ENCODE results near the gene SPTBN4. TPM values are rescaled to one million over a fixed set of nuclear protein-coding genes. Genes with fewer than 3 reads are reported as not detected.

The SPTBN4 gene
- total RNA-seq, 1 experiment from 2014 or later, result 0.48 TPM

DNA sequence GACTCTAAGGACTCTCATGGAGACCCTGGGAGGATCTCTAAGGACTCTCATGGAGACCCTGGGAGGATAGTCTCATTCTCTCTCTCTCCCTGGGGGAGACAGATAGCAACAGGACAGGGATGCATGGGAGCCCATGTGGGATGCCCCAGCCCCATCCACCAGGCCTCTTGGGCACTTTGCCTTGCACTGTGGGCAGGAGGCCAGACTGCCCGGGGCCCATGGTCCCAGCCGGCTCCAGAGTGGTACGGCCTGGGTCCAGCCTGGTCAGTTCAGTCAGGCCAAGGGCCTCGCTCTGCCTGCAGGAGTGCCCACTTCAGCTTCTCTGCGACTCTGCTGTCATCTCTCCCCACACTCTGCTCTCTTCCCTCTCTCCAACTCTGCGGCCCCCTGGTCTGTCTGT, 61.3 kb downstream of the SPTBN4 start:
- Histone ChIP-seq H3F3A (ENCODE audit: insufficient read depth, low read depth) (0 out of 2 replicates have a peak, but pooled peaks cover 8% of the 10 kb centered on the region), H4K20me1 (ENCODE audit: insufficient read depth) (no peaks in the 10 kb centered on the region), H3K9me3 (ENCODE audit: insufficient read depth, low read depth) (no peaks in the 10 kb centered on the region), H3K4me2 (no peak overlapping the region), H3K9me2 (ENCODE audit: insufficient read depth) (no peaks in the 10 kb centered on the region), H3K79me2 (ENCODE audit: low read depth) (no peaks in the 10 kb centered on the region), H3K27me3 (ENCODE audit: insufficient read depth, low read depth) (no peaks in the 10 kb centered on the region; the same call in 1 of the 2 replicates), H2AFZ (no peak overlapping the region), H3K4me3 (no peak overlapping the region), H3K4me1 (replicated peaks; ENCODE audit: insufficient read depth) (no peaks in the 10 kb centered on the region), H3K27ac (no peak overlapping the region), H3K36me3 (ENCODE audit: low read depth) (no peaks in the 10 kb centered on the region)
- ChIA-PET CTCF (interaction anchor here (0.6 kb wide), 1 partner anchor 29 kb away, joined by 3 read pairs; no protein-coding TSS in a partner anchor), POLR2A (ENCODE audit: unreplicated experiment) (interaction anchor here (0.7 kb wide), 1 partner anchor 695 kb away, joined by 11 read pairs; no protein-coding TSS in a partner anchor)
- no TSS peak for BruUV-seq (replicated peaks)
- no peak for DNase-seq
- TF ChIP-seq CTCF (conservative IDR thresholded peaks at IDR 0.05), result no peak
- no peak for TF ChIP-seq EZH2 (IDR thresholded peaks at IDR 0.05; ENCODE audit: low read depth)
- intact Hi-C loops (cut with micrococcal nuclease; ENCODE audit: unreplicated experiment), result loop anchor here (10.0 kb wide), 3 partner anchors 103 to 383 kb away; partner anchors contain the start of genes HIPK4 and SERTAD1

- no peaks in the 10 kb centered on the region; the same call in 1 of the 2 replicates for H3K27me3 ChIP-seq (ENCODE audit: insufficient read depth, low read depth)
- ChIA-PET POLR2A (ENCODE audit: unreplicated experiment) (no interaction called here), CTCF (interaction anchor here (0.6 to 0.7 kb wide), 2 partner anchors 88 to 292 kb away, joined by 5 to 13 read pairs; no protein-coding TSS in a partner anchor)
- no peaks in the 10 kb centered on the region for H3K4me1 ChIP-seq (replicated peaks; ENCODE audit: insufficient read depth)
- no peaks in the 10 kb centered on the region for H3K9me3 ChIP-seq (ENCODE audit: insufficient read depth, low read depth)
- intact Hi-C loops (cut with micrococcal nuclease; ENCODE audit: unreplicated experiment), result loop anchor here (10.0 kb wide), 3 partner anchors 104 to 384 kb away; partner anchors contain the start of genes HIPK4 and SERTAD1
- no peaks in the 10 kb centered on the region for H3K9me2 ChIP-seq (ENCODE audit: insufficient read depth)
- H3K79me2 ChIP-seq (ENCODE audit: low read depth), result no peaks in the 10 kb centered on the region
- DNase-seq, result no peak
- no peak for TF ChIP-seq EZH2 (IDR thresholded peaks at IDR 0.05; ENCODE audit: low read depth)
- TF ChIP-seq CTCF (conservative IDR thresholded peaks at IDR 0.05), result no peak
- 0 out of 2 replicates have a peak, but pooled peaks cover 5% of the 10 kb centered on the region for H3F3A ChIP-seq (ENCODE audit: insufficient read depth, low read depth)
- no TSS peak for BruUV-seq (replicated peaks)
- no peaks in the 10 kb centered on the region for H4K20me1 ChIP-seq (ENCODE audit: insufficient read depth)
- no peaks in the 10 kb centered on the region for H3K36me3 ChIP-seq (ENCODE audit: low read depth)
- no peak overlapping the region for H3K4me3 ChIP-seq
- no peak overlapping the region for H3K27ac ChIP-seq
- H3K4me2 ChIP-seq, result peak overlapping the region; percentile 80
- peak overlapping the region; percentile 39; the same call in 1 of the 2 replicates for H2AFZ ChIP-seq
Observed at GRCh38 chr19:40528533-40529092, 61.8 kb downstream of the SPTBN4 start.

DNA sequence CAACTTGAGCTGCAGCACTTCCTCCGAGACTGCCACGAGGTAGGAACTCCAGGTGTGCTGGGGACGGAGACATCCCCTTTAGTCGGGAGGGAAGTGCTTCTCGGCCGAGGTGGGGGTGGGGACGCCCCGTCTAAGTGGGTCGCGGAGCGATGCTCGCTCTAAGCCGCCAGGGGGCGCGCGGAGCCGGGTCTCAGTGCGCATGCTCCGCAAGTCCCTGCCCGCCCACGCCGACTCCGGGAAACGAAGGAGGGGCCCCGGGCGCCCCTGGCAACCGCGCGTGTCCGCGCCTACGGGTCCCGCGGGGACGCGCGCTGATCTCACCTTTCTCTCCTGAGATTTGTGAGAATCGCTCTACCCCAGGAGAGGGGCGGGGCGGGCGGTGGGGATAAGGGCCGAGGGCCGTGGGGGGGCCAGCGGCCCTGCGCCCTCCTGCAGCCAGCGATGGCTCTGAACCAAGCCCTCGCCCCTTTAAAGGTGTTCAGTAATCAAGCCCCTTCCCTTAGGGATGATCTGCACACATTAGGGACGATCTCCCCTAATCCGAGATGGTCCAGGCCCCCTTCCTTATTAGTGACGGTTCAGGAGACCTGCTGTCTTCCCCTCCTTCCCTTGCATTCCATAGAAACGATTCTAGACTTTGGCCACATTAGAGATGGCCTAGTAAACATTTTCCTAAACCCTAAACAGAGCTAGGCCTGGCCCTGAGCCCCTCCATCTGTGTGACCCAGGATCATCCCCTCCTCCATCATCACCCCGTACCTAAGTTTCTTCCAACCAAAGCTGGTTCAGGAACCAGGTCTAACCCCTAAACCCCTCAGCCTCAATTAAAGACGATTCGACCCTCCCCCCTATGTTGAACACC, 62.5 kb downstream of the SPTBN4 start:
- POLR2A ChIA-PET (ENCODE audit: unreplicated experiment), result interaction anchor here (0.7 kb wide), 1 partner anchor 103 kb away, joined by 3 read pairs; no protein-coding TSS in a partner anchor
- Histone ChIP-seq H2AFZ (peak overlapping the region; percentile 86), H4K20me1 (ENCODE audit: insufficient read depth) (no peaks in the 10 kb centered on the region), H3K9me3 (ENCODE audit: insufficient read depth, low read depth) (no peaks in the 10 kb centered on the region), H3K9me2 (ENCODE audit: insufficient read depth) (no peaks in the 10 kb centered on the region), H3K36me3 (ENCODE audit: low read depth) (no peaks in the 10 kb centered on the region), H3K4me3 (peak overlapping the region; percentile 54), H3F3A (ENCODE audit: insufficient read depth, low read depth) (0 out of 2 replicates have a peak, but pooled peaks cover 2% of the 10 kb centered on the region), H3K27me3 (ENCODE audit: insufficient read depth, low read depth) (no peaks in the 10 kb centered on the region; the same call in 1 of the 2 replicates), H3K79me2 (ENCODE audit: low read depth) (no peaks in the 10 kb centered on the region), H3K4me1 (replicated peaks; ENCODE audit: insufficient read depth) (no peaks in the 10 kb centered on the region), H3K27ac (no peak overlapping the region), H3K4me2 (peak overlapping the region; percentile 80)
- no TSS peak for BruUV-seq (replicated peaks)
- CTCF ChIA-PET, result interaction anchor here (0.6 to 0.7 kb wide), 2 partner anchors 87 to 291 kb away, joined by 5 to 13 read pairs; no protein-coding TSS in a partner anchor
- peak; percentile 65 to 87 for DNase-seq
- intact Hi-C loops (cut with micrococcal nuclease; ENCODE audit: unreplicated experiment), result loop anchor here (10.0 kb wide), 3 partner anchors 105 to 385 kb away; partner anchors contain the start of genes HIPK4 and SERTAD1
- TF ChIP-seq CTCF (conservative IDR thresholded peaks at IDR 0.05) (peak; percentile 96), EZH2 (IDR thresholded peaks at IDR 0.05; ENCODE audit: low read depth) (no peak)

Data from PC-9 (cell line).